ENCODE data around the gene UBB.

UBB gene

DNA sequence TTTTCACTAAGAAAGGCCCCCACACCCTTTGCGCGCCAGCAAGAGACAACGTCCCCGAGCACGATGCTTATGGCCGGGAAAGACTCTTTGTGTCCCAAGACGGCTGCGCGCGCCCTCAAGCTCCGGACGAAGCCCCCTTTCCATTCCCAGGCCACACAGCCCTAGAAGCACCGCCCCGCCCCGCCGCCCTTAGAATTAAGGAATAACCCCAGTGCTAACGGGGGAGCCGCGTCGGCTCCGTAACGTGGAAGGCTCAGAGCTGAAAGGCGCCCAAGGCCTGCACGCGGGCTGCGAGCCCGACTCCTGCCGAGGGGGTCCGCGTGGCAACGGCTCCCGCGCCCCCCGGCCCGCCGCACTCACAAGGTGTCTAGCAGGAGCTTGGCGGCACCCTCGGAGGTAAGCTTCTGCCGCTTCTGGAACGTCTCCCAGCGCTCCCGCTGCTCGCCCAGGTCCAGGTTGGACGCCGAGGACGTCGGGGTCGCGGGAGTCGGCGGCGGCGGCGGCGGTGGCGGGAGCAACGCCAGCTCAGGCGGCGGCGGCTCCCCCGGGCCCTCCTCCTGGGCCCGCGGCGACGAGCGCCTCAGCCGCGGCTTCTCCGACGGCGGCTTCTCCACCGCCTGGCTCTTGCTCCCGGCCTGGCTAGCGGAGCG, 28.1 kb upstream of the UBB start:
- CTCF ChIA-PET: interaction anchor here (0.6 to 11.0 kb wide), 18 partner anchors 10 to 183 kb away, joined by 3 to 112 read pairs (median 4); partner anchors contain the start of gene TRPV2
- POLR2A ChIA-PET: interaction anchor here (1.4 kb wide), 2 partner anchors 11 to 28 kb away, joined by 5 to 13 read pairs; partner anchors contain the start of gene UBB

DNA sequence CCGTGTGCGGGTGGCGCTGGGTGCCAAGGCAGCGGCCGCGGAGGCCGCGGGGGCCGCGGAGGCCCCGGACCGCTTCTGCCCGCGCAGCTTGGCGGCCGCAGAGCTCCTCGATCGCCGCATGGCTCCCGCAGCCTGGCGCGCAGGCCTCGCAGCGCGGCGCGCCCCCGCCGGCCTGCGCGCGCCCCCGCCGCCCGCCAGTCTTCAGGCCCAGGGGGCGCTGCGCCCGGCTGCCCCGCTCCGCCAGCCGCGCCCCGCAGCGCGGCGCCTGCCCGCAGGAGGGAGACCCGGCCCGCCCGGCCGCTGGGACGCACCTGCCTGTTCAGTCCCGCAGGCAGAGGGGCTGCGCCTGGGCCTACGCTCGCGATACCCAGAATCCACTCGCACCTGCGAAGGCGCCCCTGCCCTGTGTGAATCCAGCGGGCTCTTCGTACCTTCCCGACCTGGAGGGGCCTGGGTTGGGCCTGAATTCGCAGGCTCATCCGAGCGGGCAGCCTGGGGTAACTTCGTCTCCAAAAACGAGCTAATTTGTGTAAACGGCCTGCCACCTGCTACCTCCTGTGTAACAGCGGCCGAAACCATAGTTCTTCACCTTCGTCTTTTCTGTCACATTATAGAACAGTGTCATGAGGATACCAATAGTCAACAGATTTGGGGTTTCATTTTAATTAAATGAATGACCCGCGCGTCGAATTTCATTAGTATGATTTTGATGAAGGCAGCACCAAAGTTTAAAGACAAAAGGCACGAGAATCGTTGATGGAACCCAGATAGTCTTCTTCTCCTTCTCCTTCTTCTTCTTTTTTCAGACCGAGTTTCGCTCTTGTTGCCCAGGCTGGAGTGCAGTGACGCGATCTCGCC, 27.3 kb upstream of the UBB start, which contains the start of gene CENPV:
TSS of gene CENPV (minus strand) at position 153 of the 858 bp plus-strand sequence. CDS start at position 120, 33 bp downstream.
- ChIA-PET POLR2A (interaction anchor here (1.4 kb wide), 2 partner anchors 11 to 27 kb away, joined by 5 to 13 read pairs; partner anchors contain the start of gene UBB), CTCF (interaction anchor here (0.6 to 11.0 kb wide), 18 partner anchors 11 to 169 kb away, joined by 3 to 112 read pairs (median 4); partner anchors contain the start of gene TRPV2)
- peak; percentile 85 for DNase-seq (ENCODE audit: extremely low spot score)
- TF ChIP-seq, protein P1, sequence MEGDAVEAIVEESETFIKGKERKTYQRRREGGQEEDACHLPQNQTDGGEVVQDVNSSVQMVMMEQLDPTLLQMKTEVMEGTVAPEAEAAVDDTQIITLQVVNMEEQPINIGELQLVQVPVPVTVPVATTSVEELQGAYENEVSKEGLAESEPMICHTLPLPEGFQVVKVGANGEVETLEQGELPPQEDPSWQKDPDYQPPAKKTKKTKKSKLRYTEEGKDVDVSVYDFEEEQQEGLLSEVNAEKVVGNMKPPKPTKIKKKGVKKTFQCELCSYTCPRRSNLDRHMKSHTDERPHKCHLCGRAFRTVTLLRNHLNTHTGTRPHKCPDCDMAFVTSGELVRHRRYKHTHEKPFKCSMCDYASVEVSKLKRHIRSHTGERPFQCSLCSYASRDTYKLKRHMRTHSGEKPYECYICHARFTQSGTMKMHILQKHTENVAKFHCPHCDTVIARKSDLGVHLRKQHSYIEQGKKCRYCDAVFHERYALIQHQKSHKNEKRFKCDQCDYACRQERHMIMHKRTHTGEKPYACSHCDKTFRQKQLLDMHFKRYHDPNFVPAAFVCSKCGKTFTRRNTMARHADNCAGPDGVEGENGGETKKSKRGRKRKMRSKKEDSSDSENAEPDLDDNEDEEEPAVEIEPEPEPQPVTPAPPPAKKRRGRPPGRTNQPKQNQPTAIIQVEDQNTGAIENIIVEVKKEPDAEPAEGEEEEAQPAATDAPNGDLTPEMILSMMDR (IDR thresholded peaks at IDR 0.05; ENCODE audit: control extremely low read depth, extremely low read depth, low read depth, missing control alignments): peak; percentile 67

More for the DNA sequence above, 28.1 kb upstream of the UBB start:
- TF ChIP-seq, protein P1 (IDR thresholded peaks at IDR 0.05; ENCODE audit: control extremely low read depth, extremely low read depth, low read depth, missing control alignments): no peak
- DNase-seq (ENCODE audit: extremely low spot score): peak; percentile 32

DNA sequence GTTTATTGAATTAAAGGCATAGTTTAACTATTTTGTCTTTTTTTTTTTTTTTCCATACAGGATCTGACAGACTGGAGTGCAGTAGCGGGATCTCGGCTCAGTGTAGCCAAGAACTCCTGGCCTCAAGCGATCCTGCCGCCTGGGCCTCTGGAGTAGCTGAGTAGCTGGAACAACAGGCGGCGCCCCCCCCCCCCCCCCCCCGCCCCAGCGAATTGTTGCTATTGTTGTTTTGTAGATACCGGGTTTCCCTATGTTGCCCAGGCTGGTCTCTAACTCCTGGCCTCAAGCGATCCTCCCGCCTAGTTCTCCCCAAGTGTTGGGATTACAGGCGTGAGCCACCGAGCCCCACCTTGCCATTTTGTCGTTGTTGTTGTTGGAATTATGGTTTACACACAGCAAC, 26.3 kb upstream of the UBB start:
- no peak for DNase-seq (ENCODE audit: extremely low spot score)
- POLR2A ChIA-PET: no interaction called here
- CTCF ChIA-PET: interaction anchor here (0.9 to 3.2 kb wide), 4 partner anchors 9 to 167 kb away, joined by 3 to 20 read pairs (median 10); no protein-coding TSS in a partner anchor
- TF ChIP-seq, protein P1 (IDR thresholded peaks at IDR 0.05; ENCODE audit: control extremely low read depth, extremely low read depth, low read depth, missing control alignments): no peak

DNA sequence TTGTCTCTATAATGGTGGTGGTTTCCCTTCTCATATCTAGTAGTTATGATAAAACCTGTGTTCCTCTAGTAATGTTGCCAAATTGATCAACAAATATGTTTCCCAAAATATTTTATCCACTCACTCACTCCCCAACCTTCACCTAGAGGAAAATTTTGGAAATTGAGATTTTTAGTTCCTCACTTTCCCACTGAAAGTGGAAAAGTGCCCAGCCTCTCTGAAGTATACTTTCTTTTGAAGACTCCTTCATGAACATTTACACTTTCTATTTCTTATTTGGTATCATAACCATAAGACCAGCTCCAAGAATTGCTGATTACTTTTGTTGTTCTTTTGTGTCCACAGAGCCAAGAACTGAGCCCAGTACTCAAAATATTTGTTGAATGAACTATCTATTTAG, 22.5 kb upstream of the UBB start:
- TF ChIP-seq, protein P1 (IDR thresholded peaks at IDR 0.05; ENCODE audit: control extremely low read depth, extremely low read depth, low read depth, missing control alignments): no peak
- ChIA-PET CTCF (interaction anchor here (1.4 to 1.7 kb wide), 2 partner anchors 15 to 57 kb away, joined by 3 to 5 read pairs; partner anchors contain the start of gene TRPV2), POLR2A (no interaction called here)
- no peak for DNase-seq (ENCODE audit: extremely low spot score)

- TF ChIP-seq, protein P1 (IDR thresholded peaks at IDR 0.05; ENCODE audit: control extremely low read depth, extremely low read depth, low read depth, missing control alignments): no peak
- DNase-seq (ENCODE audit: extremely low spot score): no peak
- POLR2A ChIA-PET: no interaction called here
- CTCF ChIA-PET: interaction anchor here (2.9 to 5.7 kb wide), 5 partner anchors 13 to 228 kb away, joined by 11 to 112 read pairs (median 22); partner anchors contain the start of gene CENPV
Measured at GRCh38 chr17:16361874-16362273, 19.0 kb upstream of the UBB start.

Data from GM10248 (cell line).